ENCODE measurements around the gene MYO9B. TPM values are rescaled to one million over a fixed set of nuclear protein-coding genes. Genes with fewer than 3 reads are reported as not detected.
A peak's percentile ranks its signal among the peaks of the same experiment; 100 is the strongest.

The MYO9B gene
- polyA plus RNA-seq, 1 donor (not counting 4 experiments of a cell fraction or from before 2014, with no cell fraction given) = 14.3 TPM

GRCh38 chr19:17243211-17243829, 167.7 kb downstream of the MYO9B start:
- DNase-seq (ENCODE audit: low read depth, low spot score) = no peak
- no peaks in the 10 kb centered on the region for H3K27me3 ChIP-seq (ENCODE audit: control insufficient read depth, extremely low read depth, insufficient read depth, low read length)
- H3K36me3 ChIP-seq (ENCODE audit: control insufficient read depth in 2 of 2, extremely low read depth in 1 of 2, insufficient read depth in 2 of 2, low read length in 2 of 2) = peaks cover 0 to 3% of the 10 kb centered on the region in 2 experiments
- peaks cover 40% of the 10 kb centered on the region for H3K79me2 ChIP-seq (ENCODE audit: control insufficient read depth, insufficient read depth, low read length)
- peak overlapping the region; percentile 70 for H3K4me2 ChIP-seq (ENCODE audit: control insufficient read depth, extremely low read depth, insufficient read depth, low read depth, low read length)
- peak overlapping the region; percentile 82 to 92 (median 86) for H3K4me3 ChIP-seq (ENCODE audit: control insufficient read depth in 2 of 3, extremely low read depth in 1 of 3, insufficient read depth in 2 of 3, low read depth in 1 of 3, low read length in 3 of 3)
- peak overlapping the region; percentile 73 for H3K9ac ChIP-seq (ENCODE audit: control insufficient read depth, extremely low read depth, insufficient read depth, low read length)
- no peak for FAIRE-seq
- no peaks in the 10 kb centered on the region for H3K9me3 ChIP-seq (ENCODE audit: control insufficient read depth, low read depth, low read length)
- no peak overlapping the region for H2AFZ ChIP-seq (ENCODE audit: control insufficient read depth, low read length)
- no peaks in the 10 kb centered on the region for H4K20me1 ChIP-seq (ENCODE audit: control insufficient read depth, extremely low read depth, insufficient read depth, low read length)
- H3K27ac ChIP-seq (ENCODE audit: control insufficient read depth, insufficient read depth, low read length) = no peak overlapping the region
- no peaks in the 10 kb centered on the region for H3K9me1 ChIP-seq (ENCODE audit: control insufficient read depth, extremely low read depth, insufficient read depth, low read length)
- TF ChIP-seq EZH2 (IDR thresholded peaks at IDR 0.05; ENCODE audit: low read length) (no peak), CTCF (optimal IDR thresholded peaks at IDR 0.05 in 1 of 3, IDR thresholded peaks at IDR 0.05 in 1 of 3, conservative IDR thresholded peaks at IDR 0.05 in 1 of 3; ENCODE audit: extremely low read depth in 1 of 3, insufficient read depth in 2 of 3, low read length in 3 of 3) (no peak)
- dilution Hi-C loops (cut with MboI; ENCODE audit: extremely low pct_ligation_motif_present, low sequenced_read_pairs) = no loop called here
- peaks cover 23% of the 10 kb centered on the region for H3K4me1 ChIP-seq (ENCODE audit: control insufficient read depth, extremely low read depth, insufficient read depth, low read length)

GRCh38 chr19:17243830-17244617, 168.4 kb downstream of the MYO9B start:
- dilution Hi-C loops (cut with MboI; ENCODE audit: extremely low pct_ligation_motif_present, low sequenced_read_pairs) = no loop called here
- no peak for DNase-seq (ENCODE audit: low read depth, low spot score)
- H3K4me1 ChIP-seq (ENCODE audit: control insufficient read depth, extremely low read depth, insufficient read depth, low read length) = peaks cover 26% of the 10 kb centered on the region

More at GRCh38 chr19:17243830-17244617, 168.4 kb downstream of the MYO9B start:
- peaks cover 40% of the 10 kb centered on the region for H3K79me2 ChIP-seq (ENCODE audit: control insufficient read depth, insufficient read depth, low read length)
- peak overlapping the region; percentile 37 for H2AFZ ChIP-seq (ENCODE audit: control insufficient read depth, low read length)
- H3K27me3 ChIP-seq (ENCODE audit: control insufficient read depth, extremely low read depth, insufficient read depth, low read length) = no peaks in the 10 kb centered on the region
- H4K20me1 ChIP-seq (ENCODE audit: control insufficient read depth, extremely low read depth, insufficient read depth, low read length) = no peaks in the 10 kb centered on the region
- no peak for FAIRE-seq
- peak overlapping the region; percentile 82 to 92 (median 86) for H3K4me3 ChIP-seq (ENCODE audit: control insufficient read depth in 2 of 3, extremely low read depth in 1 of 3, insufficient read depth in 2 of 3, low read depth in 1 of 3, low read length in 3 of 3)
- no peak for TF ChIP-seq EZH2 (IDR thresholded peaks at IDR 0.05; ENCODE audit: low read length)
- H3K9ac ChIP-seq (ENCODE audit: control insufficient read depth, extremely low read depth, insufficient read depth, low read length) = peak overlapping the region; percentile 73
- peak overlapping the region; percentile 70 for H3K4me2 ChIP-seq (ENCODE audit: control insufficient read depth, extremely low read depth, insufficient read depth, low read depth, low read length)
- H3K36me3 ChIP-seq (ENCODE audit: control insufficient read depth in 2 of 2, extremely low read depth in 1 of 2, insufficient read depth in 2 of 2, low read length in 2 of 2) = no peaks in the 10 kb centered on the region
- no peaks in the 10 kb centered on the region for H3K9me1 ChIP-seq (ENCODE audit: control insufficient read depth, extremely low read depth, insufficient read depth, low read length)
- no peak overlapping the region for H3K27ac ChIP-seq (ENCODE audit: control insufficient read depth, insufficient read depth, low read length)
- no peaks in the 10 kb centered on the region for H3K9me3 ChIP-seq (ENCODE audit: control insufficient read depth, low read depth, low read length)
